GM19438 (cell line): ENCODE measurements around the gene DNM1L.
A peak's percentile ranks its signal among the peaks of the same experiment; 100 is the strongest.

Experiments
- ATAC-seq: cut with Tn5 transposase; IDR thresholded peaks from one replicate; pipeline ENCODE4 v1.9.1; 2021; ENCODE audit warnings: low read depth; ENCODE audit not compliant: unreplicated experiment

The DNM1L gene

GRCh38 chr12:32755051-32755653, 76.1 kb downstream of the DNM1L start:
- ATAC-seq: peak; percentile 61

- peak; percentile 94 for ATAC-seq
Measured at GRCh38 chr12:32755654-32756475, 76.8 kb downstream of the DNM1L start, which contains the start of gene YARS2. Gene YARS2 (minus strand): TSS chr12:32755897. CDS start chr12:32755874, 23 bp downstream.

GRCh38 chr12:32756476-32757066, 77.5 kb downstream of the DNM1L start:
- no peak for ATAC-seq

DNA sequence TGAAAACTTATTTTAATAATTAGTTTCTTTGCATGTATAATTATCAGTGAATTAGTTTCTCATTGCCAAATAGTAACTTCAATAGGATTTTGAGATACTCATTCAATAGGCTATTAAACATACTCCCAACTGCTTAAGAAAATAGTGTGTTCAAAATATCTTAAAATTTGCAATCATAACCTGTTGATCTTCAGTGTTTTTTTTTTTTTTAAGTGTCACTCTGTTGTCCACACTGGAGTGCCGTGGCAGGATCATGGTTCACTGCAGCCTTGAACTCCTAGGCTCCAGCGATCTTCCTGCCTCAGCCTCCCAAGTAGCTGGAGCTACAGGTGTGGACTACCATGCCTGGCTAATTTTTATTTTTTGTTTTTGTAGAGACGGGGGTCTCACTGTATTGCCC, 78.1 kb downstream of the DNM1L start:
- ATAC-seq: no peak

DNA sequence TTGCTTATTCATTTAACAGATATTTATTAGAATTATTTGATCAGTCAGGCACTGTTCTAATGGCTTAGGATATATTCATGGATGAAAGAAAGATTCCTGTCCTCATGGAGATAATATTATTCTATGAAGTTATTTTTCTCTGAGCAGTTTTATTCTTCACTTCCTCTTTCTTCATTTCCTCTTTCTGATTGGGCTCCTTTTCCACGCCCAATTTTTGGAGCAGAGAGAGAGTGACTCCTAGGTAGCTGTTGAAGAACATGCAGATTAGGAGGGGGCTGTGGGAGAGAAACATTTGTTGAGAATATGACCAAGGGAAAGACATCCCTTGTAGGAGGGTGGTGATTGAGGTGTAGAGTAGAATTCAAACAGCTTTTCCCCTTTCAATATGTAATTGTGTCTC, 82.6 kb downstream of the DNM1L start:
- ATAC-seq: no peak

DNA sequence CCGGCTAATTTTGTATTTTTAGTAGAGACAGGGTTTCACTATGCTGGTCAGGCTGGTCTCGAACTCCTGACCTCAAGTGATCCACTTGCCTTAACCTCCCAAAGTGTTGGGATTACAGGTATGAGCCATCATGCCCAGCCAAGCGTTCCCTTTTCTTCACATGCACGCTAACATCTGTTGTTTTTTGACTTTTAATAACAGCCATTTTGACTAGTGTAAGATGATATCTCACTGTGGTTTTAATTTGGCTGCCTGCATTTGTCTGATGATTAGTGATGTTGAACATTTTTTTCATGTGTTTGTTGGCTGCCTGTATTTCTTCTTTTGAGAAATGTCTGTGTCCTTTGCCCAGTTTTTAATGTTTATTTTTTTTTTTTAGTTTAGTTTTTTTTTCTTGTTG, 86.8 kb downstream of the DNM1L start:
- no peak for ATAC-seq

DNA sequence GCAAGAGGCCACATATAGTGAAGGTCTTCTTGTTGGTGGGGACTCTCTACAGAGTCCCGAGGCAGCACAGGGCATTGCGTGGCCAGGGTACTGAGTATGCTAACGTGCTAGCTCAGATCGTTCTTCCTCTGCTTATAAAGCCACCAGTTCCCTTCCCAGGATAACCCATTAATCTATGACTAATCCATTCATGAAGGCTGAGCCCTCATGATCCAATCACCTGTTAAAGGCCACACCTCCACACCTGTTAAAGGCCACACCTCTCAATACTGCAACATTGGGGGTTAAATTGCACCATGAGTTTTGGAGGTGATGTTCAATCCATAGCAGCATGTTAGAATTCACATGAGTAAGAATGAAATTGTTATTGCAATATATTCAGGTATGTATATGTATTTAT, 89.4 kb downstream of the DNM1L start:
- ATAC-seq: no peak

GRCh38 chr12:32770141-32770540, 91.0 kb downstream of the DNM1L start:
- ATAC-seq: no peak

GRCh38 chr12:32773691-32774090, 94.6 kb downstream of the DNM1L start:
- ATAC-seq: no peak

DNA sequence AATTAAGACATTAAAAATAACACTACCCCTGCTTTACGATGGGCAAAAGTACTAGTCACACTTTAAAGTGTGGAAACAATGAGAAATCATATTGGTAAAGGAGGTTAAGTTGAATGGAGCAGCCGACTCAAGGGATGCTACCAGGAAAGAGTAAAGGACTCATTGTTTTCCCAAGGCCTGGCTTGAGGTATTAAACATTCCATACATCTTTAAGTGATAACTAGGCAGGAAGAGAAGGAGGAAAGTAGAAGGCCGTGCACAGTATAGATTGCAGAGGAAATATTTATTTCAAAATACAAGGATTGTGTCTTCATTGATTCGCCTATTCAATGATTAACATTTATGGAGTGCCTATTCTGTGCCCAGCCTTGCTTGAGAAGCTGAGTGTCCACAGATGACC, 97.2 kb downstream of the DNM1L start:
- ATAC-seq: no peak

GRCh38 chr12:32777159-32777558, 98.1 kb downstream of the DNM1L start:
- no peak for ATAC-seq

GRCh38 chr12:32777691-32778175, 98.6 kb downstream of the DNM1L start:
- ATAC-seq: no peak

GRCh38 chr12:32780071-32780470, 101.0 kb downstream of the DNM1L start:
- no peak for ATAC-seq

- ATAC-seq: no peak
Measured at GRCh38 chr12:32783029-32783428, 103.9 kb downstream of the DNM1L start.

- ATAC-seq: no peak
Measured at GRCh38 chr12:32785557-32785956, 106.5 kb downstream of the DNM1L start.

DNA sequence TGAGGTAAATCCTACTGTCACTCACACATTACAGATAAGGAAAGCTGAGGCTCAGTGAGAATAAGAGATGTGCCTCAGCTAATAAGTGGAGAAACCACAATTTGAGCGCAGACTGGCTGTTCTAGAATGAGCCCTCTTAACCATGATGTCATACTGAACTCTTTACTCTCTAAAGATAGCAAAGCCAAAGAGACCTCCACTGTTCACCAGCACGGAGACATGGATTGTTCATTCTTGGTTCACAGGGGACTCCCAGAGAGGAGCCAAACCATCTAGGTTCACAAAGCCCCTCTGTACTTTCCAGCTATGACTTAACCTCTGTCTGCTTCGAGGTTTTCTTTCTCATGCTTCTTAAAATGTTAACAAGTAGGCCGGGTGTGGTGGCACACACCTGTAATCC, 109.3 kb downstream of the DNM1L start:
- ATAC-seq: no peak

- no peak for ATAC-seq
Measured at GRCh38 chr12:32789446-32789845, 110.3 kb downstream of the DNM1L start.

GRCh38 chr12:32789916-32790315, 110.8 kb downstream of the DNM1L start:
- ATAC-seq: no peak

DNA sequence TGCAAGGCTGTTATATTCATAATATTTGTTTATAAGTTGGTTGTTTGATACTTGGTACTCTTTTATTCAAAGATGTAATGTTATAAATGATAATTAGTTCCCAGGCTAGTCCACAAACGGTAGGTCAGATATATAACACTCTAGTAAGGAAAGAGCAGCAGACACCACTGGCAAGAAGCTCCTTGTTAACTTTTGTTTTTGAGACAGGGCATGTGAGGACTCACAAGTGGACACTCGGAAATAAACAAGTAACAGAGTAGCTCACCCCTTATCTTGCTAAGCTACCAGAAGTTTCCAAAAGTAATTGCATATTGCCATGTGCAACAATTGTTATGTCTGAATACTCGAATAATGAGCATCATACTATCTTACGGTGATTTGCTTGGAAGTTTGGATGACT, 115.2 kb downstream of the DNM1L start:
- no peak for ATAC-seq
